ENCODE data around the gene MMP15.

The MMP15 gene

DNA sequence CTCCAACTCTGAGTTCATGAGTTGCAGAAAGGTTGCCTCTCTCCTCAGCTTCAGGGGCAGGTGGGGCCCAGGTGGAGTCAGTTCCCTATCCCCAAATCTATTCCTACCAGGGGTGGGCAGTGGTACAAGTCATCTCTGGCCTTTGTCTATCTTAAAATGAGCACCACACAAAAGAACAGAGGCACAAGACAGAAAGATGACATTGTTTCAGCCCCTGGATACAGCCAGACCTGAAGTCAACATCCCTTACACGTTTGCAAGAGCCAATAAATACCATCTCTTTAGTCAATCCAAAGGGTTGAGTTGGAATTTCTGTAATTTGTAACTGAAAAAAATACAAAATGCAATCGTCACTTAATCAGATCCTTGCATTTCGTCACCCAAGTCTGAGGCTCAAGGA is 32.2 kb downstream of the MMP15 start:
- no peaks in the 10 kb centered on the region for H3K36me3 ChIP-seq (ENCODE audit: insufficient read depth, low read length)
- H3F3A ChIP-seq (ENCODE audit: insufficient read depth, low read length) = no peaks in the 10 kb centered on the region
- no peaks in the 10 kb centered on the region for H3K9me3 ChIP-seq (ENCODE audit: low read length)
- no peak overlapping the region for H3K4me2 ChIP-seq (ENCODE audit: low read length)
- no peaks in the 10 kb centered on the region for H3K4me1 ChIP-seq (ENCODE audit: insufficient read depth, low read length, severe bottlenecking)
- H3K79me2 ChIP-seq (ENCODE audit: insufficient read depth, low read length) = no peaks in the 10 kb centered on the region
- H3K9me2 ChIP-seq (ENCODE audit: low read depth, low read length) = no peaks in the 10 kb centered on the region
- no peak overlapping the region for H3K4me3 ChIP-seq (ENCODE audit: low read depth, low read length, poor library complexity, severe bottlenecking)
- no peaks in the 10 kb centered on the region for H4K20me1 ChIP-seq (ENCODE audit: insufficient read depth, low read length)
- peaks cover 2% of the 10 kb centered on the region; the same call in 1 of the 2 replicates for H3K27me3 ChIP-seq (ENCODE audit: insufficient read depth, low read length)
- no peak overlapping the region for H3K27ac ChIP-seq (ENCODE audit: low read depth, low read length, poor library complexity, severe bottlenecking)
- no peak for TF ChIP-seq EZH2 (IDR thresholded peaks at IDR 0.05; ENCODE audit: borderline replicate concordance, low read length)
- TF ChIP-seq, protein P1, sequence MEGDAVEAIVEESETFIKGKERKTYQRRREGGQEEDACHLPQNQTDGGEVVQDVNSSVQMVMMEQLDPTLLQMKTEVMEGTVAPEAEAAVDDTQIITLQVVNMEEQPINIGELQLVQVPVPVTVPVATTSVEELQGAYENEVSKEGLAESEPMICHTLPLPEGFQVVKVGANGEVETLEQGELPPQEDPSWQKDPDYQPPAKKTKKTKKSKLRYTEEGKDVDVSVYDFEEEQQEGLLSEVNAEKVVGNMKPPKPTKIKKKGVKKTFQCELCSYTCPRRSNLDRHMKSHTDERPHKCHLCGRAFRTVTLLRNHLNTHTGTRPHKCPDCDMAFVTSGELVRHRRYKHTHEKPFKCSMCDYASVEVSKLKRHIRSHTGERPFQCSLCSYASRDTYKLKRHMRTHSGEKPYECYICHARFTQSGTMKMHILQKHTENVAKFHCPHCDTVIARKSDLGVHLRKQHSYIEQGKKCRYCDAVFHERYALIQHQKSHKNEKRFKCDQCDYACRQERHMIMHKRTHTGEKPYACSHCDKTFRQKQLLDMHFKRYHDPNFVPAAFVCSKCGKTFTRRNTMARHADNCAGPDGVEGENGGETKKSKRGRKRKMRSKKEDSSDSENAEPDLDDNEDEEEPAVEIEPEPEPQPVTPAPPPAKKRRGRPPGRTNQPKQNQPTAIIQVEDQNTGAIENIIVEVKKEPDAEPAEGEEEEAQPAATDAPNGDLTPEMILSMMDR (IDR thresholded peaks at IDR 0.05; ENCODE audit: low read length) = no peak
- H3K9ac ChIP-seq (ENCODE audit: low read length) = no peak overlapping the region
- H2AFZ ChIP-seq (ENCODE audit: low read length) = no peak overlapping the region

DNA sequence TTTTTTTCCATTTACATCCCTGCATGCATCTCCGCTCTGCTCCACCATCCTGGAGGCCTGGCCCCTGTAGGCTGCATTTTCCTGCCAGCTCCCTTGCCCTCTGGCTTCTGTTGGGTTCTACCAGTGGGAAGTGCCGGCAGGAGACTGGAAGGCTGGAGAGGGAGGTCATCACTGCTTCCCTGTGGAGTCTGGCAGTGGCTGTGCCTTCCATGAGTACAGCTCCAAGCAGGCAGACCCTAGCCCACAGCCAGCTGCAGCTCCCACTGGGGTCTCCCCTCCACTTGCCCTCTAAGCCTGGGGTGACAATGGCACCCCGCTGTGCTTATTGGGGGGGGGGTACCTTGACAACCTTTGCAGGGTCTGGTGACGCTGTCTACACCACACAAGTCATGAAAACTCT is 37.3 kb downstream of the MMP15 start:
- Histone ChIP-seq H3K4me1 (ENCODE audit: insufficient read depth, low read length, severe bottlenecking) (no peaks in the 10 kb centered on the region), H3K9me3 (ENCODE audit: low read length) (no peaks in the 10 kb centered on the region), H3K4me3 (ENCODE audit: low read depth, low read length, poor library complexity, severe bottlenecking) (no peak overlapping the region), H3F3A (ENCODE audit: insufficient read depth, low read length) (no peaks in the 10 kb centered on the region), H2AFZ (ENCODE audit: low read length) (no peak overlapping the region), H4K20me1 (ENCODE audit: insufficient read depth, low read length) (no peaks in the 10 kb centered on the region), H3K27me3 (ENCODE audit: insufficient read depth, low read length) (peaks cover 3% of the 10 kb centered on the region; the same call in 1 of the 2 replicates), H3K79me2 (ENCODE audit: insufficient read depth, low read length) (no peaks in the 10 kb centered on the region), H3K36me3 (ENCODE audit: insufficient read depth, low read length) (no peaks in the 10 kb centered on the region), H3K4me2 (ENCODE audit: low read length) (no peak overlapping the region), H3K9ac (ENCODE audit: low read length) (no peak overlapping the region), H3K9me2 (ENCODE audit: low read depth, low read length) (no peaks in the 10 kb centered on the region), H3K27ac (ENCODE audit: low read depth, low read length, poor library complexity, severe bottlenecking) (no peak overlapping the region)
- TF ChIP-seq EZH2 (IDR thresholded peaks at IDR 0.05; ENCODE audit: borderline replicate concordance, low read length) = no peak
- TF ChIP-seq, protein P1 (IDR thresholded peaks at IDR 0.05; ENCODE audit: low read length) = no peak

DNA sequence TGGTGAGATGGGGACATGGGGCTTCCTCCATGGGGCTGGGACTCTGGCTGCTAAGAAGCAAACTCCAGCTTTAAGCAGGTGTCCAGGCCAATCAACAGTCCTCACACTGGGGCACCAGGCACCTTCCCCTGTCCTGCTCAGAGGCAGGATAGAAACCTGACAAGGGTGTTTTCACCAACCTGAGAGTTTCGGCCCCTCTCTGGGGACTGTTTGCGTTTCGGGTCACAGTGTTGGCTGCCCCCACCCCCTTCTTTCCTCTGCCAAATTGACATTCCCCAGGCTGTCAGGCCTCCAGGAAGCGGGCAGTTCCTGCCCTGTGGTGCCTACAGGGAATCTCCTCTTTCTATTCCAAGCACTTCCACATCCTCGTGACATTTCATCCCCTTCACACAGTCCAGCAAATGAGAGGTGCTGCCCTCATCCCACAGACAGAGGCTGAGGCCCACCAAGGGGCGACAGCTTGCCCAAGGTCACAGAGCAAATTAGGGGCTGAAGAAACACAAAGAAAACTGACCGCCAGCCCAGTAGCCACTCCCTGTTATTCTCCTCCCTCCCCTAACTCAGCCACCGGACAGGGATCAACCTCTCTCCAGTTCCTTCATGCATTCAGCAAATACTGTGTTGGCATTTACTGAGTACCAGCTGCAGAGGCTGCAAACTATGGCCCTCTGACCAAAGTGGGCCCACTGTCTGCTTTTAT is 38.0 kb downstream of the MMP15 start:
- H3K4me2 ChIP-seq (ENCODE audit: low read length) = no peak overlapping the region

More for the DNA sequence above, 38.0 kb downstream of the MMP15 start:
- Histone ChIP-seq H3K9ac (ENCODE audit: low read length) (no peak overlapping the region), H3K9me2 (ENCODE audit: low read depth, low read length) (no peaks in the 10 kb centered on the region), H3K36me3 (ENCODE audit: insufficient read depth, low read length) (no peaks in the 10 kb centered on the region), H4K20me1 (ENCODE audit: insufficient read depth, low read length) (no peaks in the 10 kb centered on the region), H3K9me3 (ENCODE audit: low read length) (no peaks in the 10 kb centered on the region), H3K4me1 (ENCODE audit: insufficient read depth, low read length, severe bottlenecking) (no peaks in the 10 kb centered on the region), H3K27ac (ENCODE audit: low read depth, low read length, poor library complexity, severe bottlenecking) (no peak overlapping the region), H2AFZ (ENCODE audit: low read length) (no peak overlapping the region), H3K79me2 (ENCODE audit: insufficient read depth, low read length) (no peaks in the 10 kb centered on the region), H3F3A (ENCODE audit: insufficient read depth, low read length) (no peaks in the 10 kb centered on the region), H3K4me3 (ENCODE audit: low read depth, low read length, poor library complexity, severe bottlenecking) (no peak overlapping the region), H3K27me3 (ENCODE audit: insufficient read depth, low read length) (peaks cover 3% of the 10 kb centered on the region; the same call in 1 of the 2 replicates)
- TF ChIP-seq, protein P1 (IDR thresholded peaks at IDR 0.05; ENCODE audit: low read length) = no peak
- TF ChIP-seq EZH2 (IDR thresholded peaks at IDR 0.05; ENCODE audit: borderline replicate concordance, low read length) = no peak
